Mucosa of descending colon (tissue), 3 donors: ENCODE results near the gene HBG1. TPM values are rescaled to one million over a fixed set of nuclear protein-coding genes. Genes with fewer than 3 reads are reported as not detected.
"Not testable (repeated sequence)": the region's sequence is repeated elsewhere in the genome, so short reads cannot be mapped to it uniquely, and the experiment has no call there.

Experiments
- ATAC-seq: fragments of 200-7000 bp; cut with Tn5 transposase; one replicate; pipeline ENCODE4 v1.9.1; 2020; ENCODE audit warnings: mild to moderate bottlenecking, moderate library complexity
- DNase-seq, 3 donors: peaks; one replicate each; pipeline ENCODE4 v3.0.0-alpha.2; 2020
- H3K36me3 ChIP-seq: fragments of 200-600 bp; one replicate; pipeline ENCODE4 v1.8.0; 2021; ENCODE audit warnings: low read depth, mild to moderate bottlenecking
- H3K4me1 ChIP-seq: fragments of 200-600 bp; one replicate; pipeline ENCODE4 v1.8.0; 2021; ENCODE audit warnings: low read depth, mild to moderate bottlenecking
- H3K4me3 ChIP-seq: fragments of 200-600 bp; one replicate; pipeline ENCODE4 v1.8.0; 2021; ENCODE audit warnings: mild to moderate bottlenecking
- H3K9me3 ChIP-seq: fragments of 200-600 bp; one replicate; pipeline ENCODE4 v1.8.0; 2021; ENCODE audit warnings: mild to moderate bottlenecking
- CTCF ChIP-seq: fragments of 200-600 bp; IDR thresholded peaks from one replicate; pipeline ENCODE4 v1.8.0; 2022; ENCODE audit warnings: antibody characterized with exemption, mild to moderate bottlenecking
- intact Hi-C, 2 donors: fragments of 100-400 bp; cut with DNase I in 1 of 2; cut with micrococcal nuclease in 1 of 2; formaldehyde crosslinking; loops; one replicate each; pipeline versions ENCODE4 v1.11.0 to v1.11.1; 2022; cut with DNase I, micrococcal nuclease
- total RNA-seq, 3 donors: library from RNA; stranded (reverse); fragmentation: NEBNext Ultra II Directional in 2 of 3; extraction: Animal tissue kit (Norgen Biotek cat#: 25700) in 2 of 3; gene quantifications; one replicate each; pipeline versions ENCODE4 v1.2.1 to v1.2.4, GENCODE V29; 2021 to 2023
- donor health status: DM: no; HTN: no; CAD: no; lungs with moderate emphysema.
- donor health status: DM: no; HTN: no; CAD: no.
- donor health status: DM: no; HTN: yes; CAD: no.

HBG1 gene
- total RNA-seq, 3 donors from 2014 or later, result not detected

GRCh38 chr11:5266609-5267008, 17.0 kb upstream of the HBG1 start:
- intact Hi-C loops, result no loop called here
- no peaks in the 10 kb centered on the region for H3K36me3 ChIP-seq
- H3K4me3 ChIP-seq, result no peak overlapping the region
- H3K4me1 ChIP-seq, result no peaks in the 10 kb centered on the region
- DNase-seq (no peak), ATAC-seq (no peak)
- no peak for TF ChIP-seq CTCF
- H3K9me3 ChIP-seq, result no peaks in the 10 kb centered on the region

GRCh38 chr11:5265832-5266231, 16.2 kb upstream of the HBG1 start:
- DNase-seq, result no peak
- intact Hi-C loops, result no loop called here
- Histone ChIP-seq H3K36me3 (no peaks in the 10 kb centered on the region), H3K9me3 (no peaks in the 10 kb centered on the region), H3K4me1 (no peaks in the 10 kb centered on the region), H3K4me3 (no peak overlapping the region)
- no peak for ATAC-seq
- no peak for TF ChIP-seq CTCF

- no peak for ATAC-seq
Observed at GRCh38 chr11:5258543-5259262, 9.0 kb upstream of the HBG1 start.

GRCh38 chr11:5257296-5257695, 7.6 kb upstream of the HBG1 start:
- Histone ChIP-seq H3K4me3 (no peak overlapping the region), H3K9me3 (no peaks in the 10 kb centered on the region), H3K4me1 (no peaks in the 10 kb centered on the region), H3K36me3 (no peaks in the 10 kb centered on the region)
- ATAC-seq (no peak), DNase-seq (no peak)
- intact Hi-C loops, result no loop called here
- TF ChIP-seq CTCF, result no peak

More at GRCh38 chr11:5258543-5259262, 9.0 kb upstream of the HBG1 start:
- no peaks in the 10 kb centered on the region for H3K9me3 ChIP-seq
- no peaks in the 10 kb centered on the region for H3K36me3 ChIP-seq
- no peaks in the 10 kb centered on the region for H3K4me1 ChIP-seq
- intact Hi-C loops, result no loop called here
- no peak overlapping the region for H3K4me3 ChIP-seq
- no peak for TF ChIP-seq CTCF
- no peak for DNase-seq

GRCh38 chr11:5254646-5255413, 5.2 kb upstream of the HBG1 start, which contains the start of gene HBG2:
Gene HBG2, minus strand, starts transcription at chr11:5254781. Its CDS starts 53 bp downstream, at chr11:5254728.
- DNase-seq, intact Hi-C loops, H3K4me3 ChIP-seq, H3K36me3 ChIP-seq, H3K4me1 ChIP-seq, H3K9me3 ChIP-seq, ATAC-seq: not testable (repeated sequence)

GRCh38 chr11:5254023-5254422, 4.4 kb upstream of the HBG1 start:
- H3K36me3 ChIP-seq, H3K4me1 ChIP-seq, DNase-seq, ATAC-seq, intact Hi-C loops, H3K4me3 ChIP-seq, H3K9me3 ChIP-seq: not testable (repeated sequence)

- H3K4me3 ChIP-seq, H3K9me3 ChIP-seq, H3K36me3 ChIP-seq, ATAC-seq, DNase-seq, H3K4me1 ChIP-seq, intact Hi-C loops: not testable (repeated sequence)
Observed at GRCh38 chr11:5253440-5253839, 3.8 kb upstream of the HBG1 start.
